Left ventricle myocardium superior (tissue), 1 donor: ENCODE results near the gene TRAF5. TPM values are rescaled to one million over a fixed set of nuclear protein-coding genes. Genes with fewer than 3 reads are reported as not detected.
A peak's percentile ranks its signal among the peaks of the same experiment; 100 is the strongest.
"Not testable (repeated sequence)": the region's sequence is repeated elsewhere in the genome, so short reads cannot be mapped to it uniquely, and the experiment has no call there.

Experiments used
- ATAC-seq: fragments of 200-7000 bp; cut with Tn5 transposase; one replicate; pipeline ENCODE4 v1.9.1; 2020; ENCODE audit warnings: mild to moderate bottlenecking, moderate library complexity
- DNase-seq: peaks from one replicate; pipeline ENCODE4 v3.0.0-alpha.2; 2020
- intact Hi-C: fragments of 100-400 bp; cut with micrococcal nuclease; formaldehyde crosslinking; loops from one replicate; pipeline ENCODE4 v1.11.0; 2022
- total RNA-seq: library from RNA; stranded (reverse); fragmentation: NEBNext Ultra II Directional; extraction: Animal tissue kit (Norgen Biotek cat#: 25700); gene quantifications from one replicate; pipeline ENCODE4 v1.2.1, GENCODE V29; 2021
- donor health status: DM: no; HTN: yes; CAD: no; lungs with severe emphysema.

TRAF5 gene
- total RNA-seq, 1 donor from 2014 or later = 2.4 TPM

DNA sequence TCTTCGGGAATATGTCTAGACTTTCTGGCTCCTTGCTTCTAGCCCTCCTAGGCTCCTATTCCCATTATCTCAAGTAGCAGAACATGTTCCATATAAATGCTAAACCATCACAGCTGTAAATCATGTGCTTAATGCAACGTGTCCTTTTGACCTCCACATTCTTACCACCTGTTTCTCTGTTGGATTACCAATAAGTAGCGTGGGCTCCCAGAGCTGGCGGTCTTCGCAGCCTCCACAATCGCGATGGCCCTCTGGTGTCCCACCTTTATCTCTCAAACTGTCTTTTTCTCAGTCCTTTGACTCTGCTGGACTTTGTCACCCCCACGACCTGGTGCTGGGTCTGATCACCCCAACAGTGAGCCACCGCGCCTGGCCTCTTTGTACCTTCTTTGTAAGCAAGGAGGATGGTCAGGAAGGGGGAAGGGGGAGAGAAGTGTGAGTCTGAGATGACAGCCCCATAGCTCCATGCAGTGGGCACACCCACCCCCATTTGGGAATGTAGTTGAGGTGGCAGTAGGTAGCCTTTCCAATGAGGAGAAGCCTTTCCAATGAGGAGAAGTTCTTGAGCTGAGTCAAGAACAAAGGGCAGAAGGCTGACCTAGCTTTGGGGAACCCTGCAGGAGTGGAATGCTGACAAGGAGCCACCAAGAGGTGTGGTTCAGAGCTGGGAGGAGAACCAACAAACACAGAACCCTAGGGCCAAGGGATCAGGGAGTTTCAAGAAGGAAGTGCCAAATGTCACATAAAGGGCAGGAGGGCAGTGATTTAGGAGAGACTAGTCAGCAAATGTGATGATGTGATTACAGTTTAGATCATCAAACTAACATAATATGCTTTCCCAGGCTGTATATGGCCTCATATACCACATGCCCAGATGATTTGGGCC is 14.2 kb downstream of the TRAF5 start:
- ATAC-seq (peak; percentile 31), DNase-seq (no peak)
- intact Hi-C loops = no loop called here

DNA sequence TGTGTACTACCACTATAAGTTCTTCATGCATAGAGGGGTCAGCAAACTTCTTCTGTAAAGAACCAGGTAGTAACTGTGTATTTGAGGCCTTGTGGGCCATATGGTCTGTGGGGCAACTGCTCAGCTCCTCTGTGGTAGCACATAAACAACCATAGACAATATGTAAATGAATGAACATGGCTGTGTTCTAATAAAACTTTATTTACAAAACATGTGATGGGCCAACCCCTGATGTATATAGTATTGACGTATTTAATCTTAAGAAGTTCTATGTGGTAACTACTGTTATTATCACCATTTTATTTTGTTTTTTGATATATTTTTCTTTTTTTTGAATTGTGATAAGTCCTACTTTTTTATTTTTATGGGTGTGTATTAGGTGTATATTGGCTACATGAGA is 15.4 kb downstream of the TRAF5 start:
- intact Hi-C loops = no loop called here
- ATAC-seq (no peak), DNase-seq (no peak)

DNA sequence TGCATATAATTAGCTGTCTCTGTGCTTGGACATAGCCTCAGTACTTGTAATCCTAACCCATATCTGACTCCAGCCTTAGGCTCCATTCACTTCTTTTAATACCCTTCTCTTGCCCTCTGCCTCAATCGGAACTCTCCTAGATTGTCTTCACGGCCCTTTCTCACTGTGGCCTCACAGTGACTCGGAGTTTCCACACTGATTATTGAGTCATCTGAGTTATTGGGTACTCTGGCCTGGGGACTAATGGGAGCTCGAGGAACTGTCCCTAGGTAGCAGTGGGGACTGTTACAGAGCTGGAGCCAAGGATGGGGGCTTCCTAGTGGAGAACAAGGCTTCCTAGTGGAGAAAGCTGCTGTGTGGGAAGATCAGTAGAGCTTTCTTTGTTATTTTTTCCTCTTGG is 17.0 kb downstream of the TRAF5 start:
- ATAC-seq (no peak), DNase-seq (no peak)
- intact Hi-C loops = no loop called here

DNA sequence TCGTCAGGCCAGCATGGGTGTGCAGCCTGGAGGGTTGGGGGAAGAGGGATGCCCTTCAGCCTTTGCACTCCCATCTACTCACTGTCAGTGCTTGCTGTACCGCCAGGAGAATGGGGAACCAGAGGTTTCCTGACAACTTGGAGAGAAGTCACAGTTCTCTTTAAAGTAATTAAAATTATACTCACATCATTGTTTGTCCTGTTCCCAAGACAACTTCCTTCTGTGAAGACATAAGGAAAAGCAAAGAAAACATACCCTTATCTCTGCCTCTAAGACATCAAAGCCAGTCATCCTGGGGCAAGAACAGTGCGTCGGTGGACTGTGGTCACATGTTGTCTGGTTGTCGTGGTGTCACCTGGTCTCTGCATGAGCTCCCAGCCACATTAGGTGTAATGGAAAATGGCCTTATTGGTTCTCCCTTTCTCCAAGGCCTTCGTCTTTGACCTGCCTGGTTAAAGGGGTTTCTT is 17.6 kb downstream of the TRAF5 start:
- DNase-seq (no peak), ATAC-seq (no peak)
- intact Hi-C loops = no loop called here

DNA sequence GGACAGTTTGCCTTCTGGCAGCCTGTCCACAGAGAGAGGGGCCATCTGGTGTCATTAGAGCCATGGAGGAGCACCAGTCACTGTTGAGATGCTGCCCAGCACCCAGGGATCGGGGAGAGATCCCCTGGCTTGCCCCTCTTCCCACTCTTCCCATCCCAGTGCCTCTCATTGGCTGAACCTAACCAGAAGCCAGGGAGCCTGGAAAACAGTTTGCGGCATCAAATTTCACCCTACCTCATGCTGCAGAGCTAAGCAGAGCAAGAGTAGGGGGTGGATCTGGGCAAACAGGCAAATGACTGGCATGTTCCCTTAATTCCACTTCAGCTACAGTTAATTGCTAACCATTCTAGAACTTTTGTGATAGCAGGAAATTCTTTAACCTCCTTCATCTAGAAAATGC is 19.1 kb downstream of the TRAF5 start:
- intact Hi-C loops = no loop called here
- no peak for DNase-seq
- ATAC-seq = no peak

DNA sequence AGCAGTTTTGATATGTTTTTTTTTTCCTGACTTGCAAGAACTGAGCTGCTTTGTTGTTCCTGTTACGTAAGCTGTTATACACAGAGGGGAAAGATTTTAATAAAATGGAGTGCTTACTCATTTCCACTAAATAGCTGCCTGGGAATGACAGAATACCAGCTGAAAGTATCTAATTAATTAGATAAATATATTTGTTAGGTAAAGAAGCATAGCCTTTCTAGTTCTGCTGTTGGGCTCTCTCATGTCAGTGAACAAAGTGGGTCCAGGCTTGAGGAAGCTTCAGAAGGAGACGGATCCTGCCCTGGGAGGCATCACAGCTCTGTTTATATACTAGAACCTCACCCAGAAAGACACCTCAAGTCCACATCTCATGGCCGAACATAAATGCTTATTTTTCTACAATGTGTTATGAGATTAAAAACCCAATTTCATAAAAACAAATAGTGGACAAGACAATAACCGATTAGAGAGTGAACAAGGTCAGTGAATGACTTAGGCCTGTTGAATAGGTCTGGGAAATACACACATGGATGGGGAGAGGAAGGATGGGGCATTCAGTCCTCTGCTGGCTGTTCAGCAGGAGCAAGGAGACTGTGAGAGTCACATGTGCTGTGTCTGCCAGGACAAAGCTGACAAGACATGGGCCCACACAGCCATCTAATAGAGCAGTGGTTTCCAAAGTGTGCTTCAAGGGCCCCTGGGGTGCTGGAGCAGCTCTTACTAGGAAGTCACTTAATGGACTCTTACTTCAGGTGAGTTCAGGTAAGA is 20.6 kb downstream of the TRAF5 start:
- DNase-seq = no peak
- no peak for ATAC-seq
- intact Hi-C loops = no loop called here

DNA sequence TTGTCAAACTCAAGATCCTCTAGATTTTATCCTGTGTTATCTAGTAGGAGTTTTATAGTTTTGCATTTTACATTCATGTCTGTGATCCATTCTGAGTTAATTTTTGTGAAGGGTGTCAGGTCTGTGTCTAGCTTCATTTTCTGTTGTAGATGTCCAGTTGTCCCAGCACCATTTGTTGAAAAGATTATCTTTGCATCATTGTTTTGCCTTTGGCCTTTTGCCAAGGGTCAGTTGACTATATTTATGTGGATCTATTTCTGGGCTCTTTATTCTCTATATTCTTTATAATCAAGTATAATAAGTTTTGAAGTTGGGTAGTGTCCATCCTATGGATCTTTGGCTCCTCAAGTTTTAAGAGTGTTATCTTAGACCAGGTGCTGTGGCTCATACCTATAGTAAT is 21.9 kb downstream of the TRAF5 start:
- intact Hi-C loops = no loop called here
- no peak for ATAC-seq
- no peak for DNase-seq

DNA sequence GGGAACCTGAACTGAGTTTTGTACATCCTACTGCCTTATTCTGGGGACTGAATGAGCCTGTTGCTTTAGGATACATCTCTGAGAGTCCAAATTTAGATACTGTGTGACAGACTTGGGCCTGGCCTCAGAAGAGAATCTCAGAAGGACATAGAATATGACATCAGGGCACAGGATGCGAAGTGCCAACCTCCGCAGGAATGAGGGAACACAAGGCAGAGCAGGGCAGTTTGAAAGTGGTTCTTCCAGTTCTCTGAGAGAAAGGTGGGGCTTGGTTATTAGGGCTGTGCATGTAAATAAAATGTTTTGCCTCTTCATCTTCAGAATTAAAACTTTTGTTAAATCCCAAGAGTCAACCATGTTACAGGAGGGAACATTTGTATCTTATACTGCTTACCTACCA is 23.1 kb downstream of the TRAF5 start:
- ATAC-seq (no peak), DNase-seq (no peak)
- intact Hi-C loops = no loop called here

DNA sequence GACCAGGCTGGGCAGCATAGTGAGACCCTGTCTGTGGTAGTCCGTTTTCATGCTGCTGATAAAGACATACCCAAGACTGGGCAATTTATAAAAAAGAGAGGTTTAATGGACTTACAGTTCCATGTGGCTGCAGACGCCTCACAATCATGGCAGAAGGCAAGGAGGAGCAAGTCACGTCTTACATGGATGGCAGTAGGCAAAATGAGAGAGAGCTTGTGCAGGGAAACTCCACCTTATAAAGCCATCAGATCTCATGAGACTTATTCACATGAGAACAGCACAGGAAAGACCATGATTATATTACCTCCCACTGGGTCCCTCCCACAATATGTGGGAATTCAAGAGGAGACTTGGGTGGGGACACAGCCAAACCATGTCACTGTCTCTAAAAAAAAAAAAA is 25.4 kb downstream of the TRAF5 start:
- DNase-seq, intact Hi-C loops, ATAC-seq: not testable (repeated sequence)

DNA sequence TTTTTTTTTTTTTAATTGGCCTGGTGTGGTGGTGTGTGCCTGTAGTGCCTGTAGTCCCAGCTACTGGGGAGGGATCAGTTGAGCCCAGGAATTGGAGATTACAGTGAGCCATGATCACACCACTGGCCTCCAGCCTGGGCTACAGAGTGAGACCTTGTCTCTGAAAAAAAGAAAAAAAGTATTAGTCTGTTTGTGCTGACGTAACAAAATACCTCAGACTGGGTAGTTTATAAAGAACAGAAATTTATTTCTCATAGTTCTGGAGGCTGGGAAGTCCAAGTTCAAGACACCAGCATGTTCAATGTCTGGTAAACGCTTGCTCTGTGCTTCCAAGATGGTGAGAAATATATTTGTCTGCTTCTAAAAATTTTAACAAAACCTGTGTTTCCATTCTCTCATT is 25.8 kb downstream of the TRAF5 start:
- intact Hi-C loops = no loop called here
- no peak for DNase-seq
- ATAC-seq = no peak

DNA sequence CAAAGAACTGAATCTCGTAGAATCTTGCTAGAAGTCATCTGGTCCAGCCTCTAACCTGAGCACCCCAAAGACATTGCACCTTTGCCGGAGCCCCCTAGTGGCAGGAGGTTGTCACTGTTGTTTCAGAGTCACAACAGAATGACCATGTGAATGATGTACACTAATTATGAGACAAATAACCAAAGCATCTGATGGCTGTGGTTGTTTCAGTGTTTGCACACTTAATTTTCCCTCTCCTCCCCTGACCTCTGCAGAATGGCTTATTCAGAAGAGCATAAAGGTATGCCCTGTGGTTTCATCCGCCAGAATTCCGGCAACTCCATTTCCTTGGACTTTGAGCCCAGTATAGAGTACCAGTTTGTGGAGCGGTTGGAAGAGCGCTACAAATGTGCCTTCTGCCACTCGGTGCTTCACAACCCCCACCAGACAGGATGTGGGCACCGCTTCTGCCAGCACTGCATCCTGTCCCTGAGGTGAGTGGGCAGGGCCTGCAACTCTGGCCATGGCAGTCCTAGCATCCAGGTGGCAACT is 26.4 kb downstream of the TRAF5 start:
- no peak for DNase-seq
- no peak for ATAC-seq
- intact Hi-C loops = no loop called here

DNA sequence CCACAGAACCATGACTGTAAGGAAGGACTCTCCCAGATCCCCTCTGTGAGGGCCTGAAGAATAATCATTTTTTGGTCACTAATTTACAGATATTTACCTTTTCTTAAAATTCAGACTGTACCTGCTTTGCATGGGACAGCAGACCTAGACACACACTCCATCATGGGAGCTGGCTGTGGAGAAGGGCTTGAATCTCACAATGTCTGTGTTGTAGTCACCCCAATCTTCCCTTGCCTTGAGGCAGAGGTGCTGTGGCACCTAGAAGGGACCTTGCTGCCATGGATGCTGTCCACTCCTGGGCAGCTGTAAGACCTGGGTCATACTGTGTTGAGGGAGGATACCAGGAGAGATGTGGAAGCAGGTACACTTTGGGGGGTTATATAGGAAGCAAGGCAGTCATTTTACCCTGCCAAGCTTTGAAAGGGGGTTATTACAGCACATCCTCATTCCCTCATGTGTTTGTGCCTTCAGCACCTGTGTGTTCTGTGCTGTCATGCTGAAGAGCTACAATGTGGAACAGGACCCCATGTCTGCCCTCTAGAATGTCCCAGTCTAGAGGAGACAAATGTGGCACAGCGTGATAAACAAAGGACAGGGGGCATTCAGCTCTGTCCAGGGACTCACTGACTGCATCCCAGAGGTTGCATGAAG is 27.1 kb downstream of the TRAF5 start:
- intact Hi-C loops = no loop called here
- ATAC-seq = no peak
- DNase-seq = no peak

DNA sequence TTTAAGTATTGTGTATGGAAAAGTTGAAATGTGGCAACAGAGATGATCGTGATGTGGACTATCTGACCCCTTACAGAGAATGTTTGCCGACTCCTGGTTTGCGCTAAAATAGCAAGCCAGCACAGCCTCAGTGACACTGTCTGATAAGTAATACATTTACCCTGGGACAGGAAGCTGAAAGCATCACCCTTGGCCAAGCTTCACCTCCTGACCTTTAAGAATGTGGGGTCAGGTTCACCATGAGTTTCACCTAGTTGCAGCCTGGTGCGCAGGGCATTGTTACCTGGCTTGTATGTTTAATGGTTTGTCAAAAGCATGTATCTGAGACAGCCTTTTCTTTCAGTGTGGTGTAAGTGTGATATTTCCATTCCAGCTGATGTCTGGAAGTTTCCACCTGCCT is 29.2 kb downstream of the TRAF5 start:
- DNase-seq (no peak), ATAC-seq (no peak)
- intact Hi-C loops = no loop called here

DNA sequence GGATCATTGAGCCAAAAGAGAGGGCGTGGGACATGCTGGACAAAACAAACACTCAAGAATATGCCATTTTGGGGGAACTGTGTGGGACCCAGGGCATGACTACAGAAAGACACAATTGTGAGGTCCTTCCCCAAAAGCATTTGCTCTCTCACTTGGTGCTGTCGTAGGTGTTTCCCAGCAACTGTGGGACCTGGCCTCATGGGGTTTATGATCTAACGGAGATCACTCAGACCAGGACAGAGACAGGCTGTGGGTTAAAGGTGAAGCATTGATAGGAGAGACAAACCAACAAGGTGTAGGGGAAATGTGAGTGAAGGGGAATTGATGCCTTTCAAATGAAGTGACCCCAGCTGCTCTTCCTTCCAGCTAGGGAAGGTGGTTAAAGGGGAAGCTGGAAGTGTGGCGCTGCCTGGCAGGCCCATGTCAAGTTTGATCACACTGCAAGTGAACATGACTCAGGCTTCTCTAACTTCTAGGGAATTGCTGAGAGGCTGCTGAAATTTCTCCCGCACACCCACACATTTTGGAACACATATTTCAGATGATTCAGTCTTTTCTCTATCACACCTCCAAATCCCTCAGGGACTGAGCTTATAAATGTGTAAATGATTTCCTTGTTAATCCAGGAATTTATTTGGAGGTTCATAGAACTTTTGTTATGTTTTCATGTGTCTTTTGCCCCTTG is 30.2 kb downstream of the TRAF5 start:
- intact Hi-C loops = no loop called here
- no peak for DNase-seq
- ATAC-seq = no peak

DNA sequence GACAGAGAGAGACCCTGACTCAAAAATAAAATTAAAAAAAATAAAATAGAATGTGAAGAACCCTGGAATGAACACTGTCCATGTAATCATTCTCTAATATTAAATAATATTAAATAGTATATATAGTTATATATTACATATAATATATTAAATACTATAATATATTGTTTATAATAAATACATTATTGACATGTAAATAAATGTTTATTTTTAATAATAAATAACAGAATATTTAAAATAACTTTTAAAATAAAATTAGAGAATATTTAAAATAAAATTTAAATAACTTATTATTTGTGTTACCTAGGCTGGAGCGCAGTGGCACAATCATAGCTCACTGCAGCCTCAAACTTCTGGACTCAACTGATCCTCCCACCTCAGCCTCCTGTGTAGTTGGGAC is 32.1 kb downstream of the TRAF5 start:
- ATAC-seq (no peak), DNase-seq (no peak)
- intact Hi-C loops = no loop called here

DNA sequence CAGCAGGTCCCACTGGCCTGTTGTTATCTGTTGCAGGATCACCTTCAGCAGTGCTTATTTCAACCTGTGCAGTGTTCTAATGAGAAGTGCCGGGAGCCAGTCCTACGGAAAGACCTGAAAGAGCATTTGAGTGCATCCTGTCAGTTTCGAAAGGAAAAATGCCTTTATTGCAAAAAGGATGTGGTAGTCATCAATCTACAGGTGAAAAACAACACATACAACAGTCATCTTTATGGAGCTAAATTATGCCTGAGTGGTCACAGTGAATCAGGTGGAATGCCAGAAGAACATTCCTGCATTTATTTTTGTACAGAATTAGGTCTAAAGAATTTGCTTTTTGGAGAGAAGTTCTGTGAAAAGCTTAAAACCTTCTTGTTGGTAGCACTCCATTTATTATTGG is 33.2 kb downstream of the TRAF5 start:
- ATAC-seq (no peak), DNase-seq (no peak)
- intact Hi-C loops = no loop called here

DNA sequence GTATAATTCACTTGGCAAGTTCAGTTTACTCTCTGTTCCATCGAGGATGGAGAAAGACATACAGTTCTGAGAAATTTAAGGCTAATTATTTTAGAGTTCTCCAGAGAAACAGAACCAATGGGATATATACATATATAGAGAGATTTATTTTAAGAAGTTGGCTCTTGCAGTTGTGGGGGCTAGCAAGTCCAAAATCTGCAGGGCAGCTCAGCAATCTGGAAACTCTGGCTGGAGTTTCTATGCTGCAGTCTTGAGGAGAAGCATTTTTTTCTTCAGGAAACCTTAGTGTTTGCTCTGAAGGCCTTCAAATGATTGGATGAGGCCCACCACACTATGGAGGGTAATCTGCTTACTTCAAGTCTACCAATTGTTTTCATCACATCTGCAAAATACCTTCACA is 34.6 kb downstream of the TRAF5 start:
- intact Hi-C loops = no loop called here
- ATAC-seq (no peak), DNase-seq (no peak)

DNA sequence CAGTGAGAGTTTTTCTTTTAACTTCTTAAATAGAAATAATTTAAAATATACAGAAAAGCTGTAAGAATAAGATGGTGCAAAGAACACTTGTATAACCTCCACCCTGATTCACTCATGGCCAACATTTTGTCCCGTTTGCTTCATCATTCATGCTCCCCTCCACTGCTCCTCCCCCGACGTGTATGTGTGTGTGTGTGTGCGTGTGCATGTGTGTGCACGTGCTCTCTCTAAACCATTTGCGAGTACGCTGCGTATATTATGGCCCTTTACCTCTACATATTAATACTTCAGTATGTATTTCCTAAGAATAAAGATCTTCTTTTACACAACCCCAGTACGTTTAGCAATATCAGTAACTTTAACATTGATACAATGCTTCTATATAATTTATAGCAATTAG is 43.0 kb downstream of the TRAF5 start:
- intact Hi-C loops = no loop called here
- DNase-seq (no peak), ATAC-seq (no peak)

DNA sequence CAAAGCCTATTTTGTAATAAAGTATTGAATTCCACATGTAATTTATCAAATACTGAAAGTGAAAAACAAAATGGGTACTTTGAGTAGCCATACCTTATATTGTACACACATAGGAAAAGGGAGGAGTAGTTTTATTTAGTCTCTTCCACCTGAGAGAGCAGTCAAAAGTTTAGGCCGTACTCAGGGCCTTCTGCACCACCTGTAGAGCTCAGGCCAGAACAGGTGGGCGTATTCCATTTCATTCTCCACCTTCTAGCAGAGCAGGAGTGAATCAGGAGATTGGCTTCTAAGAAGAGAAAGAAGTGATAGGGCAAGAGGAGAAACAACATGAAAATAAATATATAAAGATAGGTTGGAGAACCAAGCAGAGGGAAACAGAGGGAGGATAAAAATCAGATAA is 44.0 kb downstream of the TRAF5 start:
- intact Hi-C loops = no loop called here
- DNase-seq (no peak), ATAC-seq (no peak)
